ENCODE measurements around the gene KMT5C.

Gene KMT5C

GRCh38 chr19:55383279-55384130 lies 43.8 kb downstream of the KMT5C start:
- Histone ChIP-seq H3K27ac (ENCODE audit: low read depth, low read length) (no peak overlapping the region), H3K4me1 (ENCODE audit: control insufficient read depth in 5 of 5, insufficient read depth in 5 of 5, low read length in 5 of 5) (peaks cover 15 to 44% (median 42%) of the 10 kb centered on the region in 5 donors), H3K36me3 (ENCODE audit: control insufficient read depth in 5 of 5, insufficient read depth in 5 of 5, low read length in 5 of 5) (peaks cover 0 to 17% (median 15%) of the 10 kb centered on the region in 5 donors), H3K4me3 (ENCODE audit: low read depth in 1 of 5, low read length in 5 of 5) (peak overlapping the region; percentile 37 to 99 (median 64)), H3K9me3 (ENCODE audit: control insufficient read depth in 5 of 5, low read length in 5 of 5) (no peaks in the 10 kb centered on the region), H3K9ac (ENCODE audit: low read length in 5 of 5) (peak overlapping the region in 1 of 5 donors; percentile 88), H3K27me3 (ENCODE audit: control insufficient read depth in 5 of 5, insufficient read depth in 4 of 5, low read length in 5 of 5) (peaks cover 0 to 3% (median 0%) of the 10 kb centered on the region in 5 donors)

- Histone ChIP-seq H3K4me3 (ENCODE audit: low read depth in 1 of 5, low read length in 5 of 5) (peak within 1 kb of the TSS; percentile 52 to 99 (median 97)), H3K4me1 (ENCODE audit: control insufficient read depth in 5 of 5, insufficient read depth in 5 of 5, low read length in 5 of 5) (peaks cover 15 to 52% (median 50%) of the 10 kb centered on the region in 5 donors), H3K27ac (ENCODE audit: low read depth, low read length) (peak within 1 kb of the TSS; percentile 98), H3K27me3 (ENCODE audit: control insufficient read depth in 5 of 5, insufficient read depth in 4 of 5, low read length in 5 of 5) (no peaks in the 10 kb centered on the region), H3K9me3 (ENCODE audit: control insufficient read depth in 5 of 5, low read length in 5 of 5) (no peaks in the 10 kb centered on the region), H3K9ac (ENCODE audit: low read length in 5 of 5) (peak within 1 kb of the TSS; percentile 80 to 93 (median 87)), H3K36me3 (ENCODE audit: control insufficient read depth in 5 of 5, insufficient read depth in 5 of 5, low read length in 5 of 5) (peaks cover 0 to 25% (median 23%) of the 10 kb centered on the region in 5 donors)
Observed at GRCh38 chr19:55384131-55384919, 44.6 kb downstream of the KMT5C start, which contains the start of gene TMEM238. Gene TMEM238, minus strand, starts transcription at chr19:55384292. Its CDS starts 33 bp downstream, at chr19:55384259.

- peaks cover 15 to 58% (median 52%) of the 10 kb centered on the region in 5 donors for H3K4me1 ChIP-seq (ENCODE audit: control insufficient read depth in 5 of 5, insufficient read depth in 5 of 5, low read length in 5 of 5)
- H3K9ac ChIP-seq (ENCODE audit: low read length in 5 of 5): peak overlapping the region; percentile 80 to 93 (median 87)
- no peaks in the 10 kb centered on the region for H3K9me3 ChIP-seq (ENCODE audit: control insufficient read depth in 5 of 5, low read length in 5 of 5)
- H3K4me3 ChIP-seq (ENCODE audit: low read depth in 1 of 5, low read length in 5 of 5): peak overlapping the region; percentile 58 to 99 (median 97)
- H3K36me3 ChIP-seq (ENCODE audit: control insufficient read depth in 5 of 5, insufficient read depth in 5 of 5, low read length in 5 of 5): peaks cover 0 to 33% (median 31%) of the 10 kb centered on the region in 5 donors
- H3K27ac ChIP-seq (ENCODE audit: low read depth, low read length): peak overlapping the region; percentile 98
- H3K27me3 ChIP-seq (ENCODE audit: control insufficient read depth in 5 of 5, insufficient read depth in 4 of 5, low read length in 5 of 5): no peaks in the 10 kb centered on the region
Observed at GRCh38 chr19:55384920-55385723, 45.4 kb downstream of the KMT5C start.

- peak within 1 kb of the TSS; percentile 93 to 99 (median 97) for H3K4me3 ChIP-seq (ENCODE audit: low read depth in 1 of 5, low read length in 5 of 5)
- H3K27me3 ChIP-seq (ENCODE audit: control insufficient read depth in 5 of 5, insufficient read depth in 4 of 5, low read length in 5 of 5): no peaks in the 10 kb centered on the region
- H3K4me1 ChIP-seq (ENCODE audit: control insufficient read depth in 5 of 5, insufficient read depth in 5 of 5, low read length in 5 of 5): peaks cover 15 to 58% (median 52%) of the 10 kb centered on the region in 5 donors
- no peaks in the 10 kb centered on the region for H3K9me3 ChIP-seq (ENCODE audit: control insufficient read depth in 5 of 5, low read length in 5 of 5)
- H3K9ac ChIP-seq (ENCODE audit: low read length in 5 of 5): peak within 1 kb of the TSS; percentile 80 to 93 (median 87)
- peaks cover 0 to 40% (median 38%) of the 10 kb centered on the region in 5 donors for H3K36me3 ChIP-seq (ENCODE audit: control insufficient read depth in 5 of 5, insufficient read depth in 5 of 5, low read length in 5 of 5)
- H3K27ac ChIP-seq (ENCODE audit: low read depth, low read length): peak within 1 kb of the TSS; percentile 98
Observed at GRCh38 chr19:55385724-55386492, 46.2 kb downstream of the KMT5C start, which contains the start of gene RPL28. Gene RPL28, plus strand, starts transcription at chr19:55385932. Its CDS starts 426 bp downstream, at chr19:55386358.

- Histone ChIP-seq H3K9ac (ENCODE audit: low read length in 5 of 5) (peak overlapping the region; percentile 68 to 93 (median 81)), H3K4me3 (ENCODE audit: low read depth in 1 of 5, low read length in 5 of 5) (peak overlapping the region; percentile 93 to 99 (median 97)), H3K27me3 (ENCODE audit: control insufficient read depth in 5 of 5, insufficient read depth in 4 of 5, low read length in 5 of 5) (no peaks in the 10 kb centered on the region), H3K36me3 (ENCODE audit: control insufficient read depth in 5 of 5, insufficient read depth in 5 of 5, low read length in 5 of 5) (peaks cover 0 to 45% (median 43%) of the 10 kb centered on the region in 5 donors), H3K4me1 (ENCODE audit: control insufficient read depth in 5 of 5, insufficient read depth in 5 of 5, low read length in 5 of 5) (peaks cover 15 to 62% (median 52%) of the 10 kb centered on the region in 5 donors), H3K9me3 (ENCODE audit: control insufficient read depth in 5 of 5, low read length in 5 of 5) (no peaks in the 10 kb centered on the region), H3K27ac (ENCODE audit: low read depth, low read length) (peak overlapping the region; percentile 98)
Observed at GRCh38 chr19:55386493-55386971, 46.9 kb downstream of the KMT5C start.

GRCh38 chr19:55387736-55388497 lies 48.2 kb downstream of the KMT5C start:
- peaks cover 15 to 62% (median 52%) of the 10 kb centered on the region in 5 donors for H3K4me1 ChIP-seq (ENCODE audit: control insufficient read depth in 5 of 5, insufficient read depth in 5 of 5, low read length in 5 of 5)
- peak overlapping the region; percentile 6 to 99 (median 94) for H3K4me3 ChIP-seq (ENCODE audit: low read depth in 1 of 5, low read length in 5 of 5)
- no peaks in the 10 kb centered on the region for H3K27me3 ChIP-seq (ENCODE audit: control insufficient read depth in 5 of 5, insufficient read depth in 4 of 5, low read length in 5 of 5)
- H3K27ac ChIP-seq (ENCODE audit: low read depth, low read length): peak overlapping the region; percentile 98
- H3K36me3 ChIP-seq (ENCODE audit: control insufficient read depth in 5 of 5, insufficient read depth in 5 of 5, low read length in 5 of 5): peaks cover 0 to 52% (median 48%) of the 10 kb centered on the region in 5 donors
- H3K9me3 ChIP-seq (ENCODE audit: control insufficient read depth in 5 of 5, low read length in 5 of 5): no peaks in the 10 kb centered on the region
- H3K9ac ChIP-seq (ENCODE audit: low read length in 5 of 5): peak overlapping the region in 4 of 5 donors; percentile 80 to 93 (median 86)

GRCh38 chr19:55389386-55390317 lies 50.0 kb downstream of the KMT5C start:
- Histone ChIP-seq H3K4me1 (ENCODE audit: control insufficient read depth in 5 of 5, insufficient read depth in 5 of 5, low read length in 5 of 5) (peaks cover 13 to 52% (median 42%) of the 10 kb centered on the region in 5 donors), H3K9ac (ENCODE audit: low read length in 5 of 5) (peak overlapping the region in 2 of 5 donors; percentile 48 to 50), H3K27ac (ENCODE audit: low read depth, low read length) (no peak overlapping the region), H3K27me3 (ENCODE audit: control insufficient read depth in 5 of 5, insufficient read depth in 4 of 5, low read length in 5 of 5) (no peaks in the 10 kb centered on the region), H3K36me3 (ENCODE audit: control insufficient read depth in 5 of 5, insufficient read depth in 5 of 5, low read length in 5 of 5) (peaks cover 0 to 52% (median 48%) of the 10 kb centered on the region in 5 donors), H3K4me3 (ENCODE audit: low read depth in 1 of 5, low read length in 5 of 5) (no peak overlapping the region), H3K9me3 (ENCODE audit: control insufficient read depth in 5 of 5, low read length in 5 of 5) (no peaks in the 10 kb centered on the region)

Measured in subcutaneous abdominal adipose tissue (tissue), 5 donors.